ENCODE measurements around the gene PTPRN2. TPM values are rescaled to one million over a fixed set of nuclear protein-coding genes. Genes with fewer than 3 reads are reported as not detected.

The PTPRN2 gene
- total and polyA plus RNA-seq, 2 of the 8 experiments (the other 6 are each of a cell fraction or from before 2014, with no cell fraction given): 2.6 to 4.5 TPM

DNA sequence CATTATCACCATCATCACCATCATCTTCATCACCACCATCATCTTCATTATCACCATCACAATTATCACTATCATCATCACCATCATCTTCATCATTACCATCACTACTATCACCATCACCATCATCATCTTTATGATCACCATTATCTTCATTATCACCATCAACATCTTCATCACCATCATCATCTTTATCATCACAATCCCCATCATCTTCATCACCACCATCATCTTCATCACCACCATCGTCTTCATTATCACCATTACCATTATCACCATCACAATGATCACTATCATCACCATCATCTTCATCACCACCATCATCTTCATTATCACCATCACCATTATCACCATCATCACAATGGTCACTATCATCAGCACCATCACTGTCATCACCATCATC, 621.1 kb downstream of the PTPRN2 start:
- FAIRE-seq (no peak), DNase-seq (ENCODE audit: low read depth in 1 of 2, low spot score in 2 of 2) (no peak)
- Histone ChIP-seq H3K9me3 (ENCODE audit: insufficient read depth in 2 of 2, low read depth in 1 of 2, low read length in 1 of 2) (peaks cover 21 to 33% of the 10 kb centered on the region in 2 experiments), H4K5ac (ENCODE audit: insufficient read length, low read depth, low read length) (no peak overlapping the region), H2AFZ (ENCODE audit: low read length) (no peak overlapping the region), H3K79me2 (ENCODE audit: control insufficient read depth in 1 of 2, insufficient read depth in 2 of 2, low read length in 2 of 2) (no peaks in the 10 kb centered on the region), H4K8ac (ENCODE audit: extremely low read depth, insufficient read depth, low read length) (no peak overlapping the region), H3K4me2 (ENCODE audit: insufficient read depth in 1 of 2, low read depth in 2 of 2, low read length in 2 of 2) (no peak overlapping the region), H3K4me1 (replicated peaks in 1 of 4; ENCODE audit: control insufficient read depth in 3 of 4, insufficient read depth in 4 of 4, low read length in 3 of 4) (peaks cover 4 to 11% (median 7%) of the 10 kb centered on the region in 4 experiments; a peak in 6 of 7 replicates), H3K23me2 (ENCODE audit: low read depth, low read length) (peaks cover 9% of the 10 kb centered on the region), H2AK5ac (ENCODE audit: low read depth, low read length) (no peak overlapping the region), H2BK15ac (ENCODE audit: low read length) (no peak overlapping the region), H3K23ac (ENCODE audit: insufficient read length) (no peak overlapping the region), H3K4ac (replicated peaks; ENCODE audit: insufficient read length, low read depth, low read length) (no peak overlapping the region), H3K9ac (replicated peaks in 1 of 4; ENCODE audit: extremely low read depth in 1 of 4, low read depth in 3 of 4, low read length in 3 of 4) (no peak overlapping the region), H3K27ac (ENCODE audit: low read depth, low read length) (no peak overlapping the region), H4K91ac (replicated peaks; ENCODE audit: insufficient read length, low read length) (no peak overlapping the region), H3K36me3 (ENCODE audit: control insufficient read depth in 2 of 4, insufficient read depth in 4 of 4, low read length in 3 of 4) (no peaks in the 10 kb centered on the region), H2BK12ac (ENCODE audit: low read depth, low read length) (no peak overlapping the region), H3K18ac (ENCODE audit: extremely low read depth, low read length) (no peak overlapping the region), H2BK120ac (replicated peaks; ENCODE audit: low read depth, low read length) (no peak overlapping the region), H2BK5ac (ENCODE audit: low read depth, low read length) (no peak overlapping the region), H3K79me1 (ENCODE audit: low read depth, low read length) (no peaks in the 10 kb centered on the region), H2BK20ac (ENCODE audit: low read length) (no peak overlapping the region), H3K4me3 (ENCODE audit: extremely low read depth in 1 of 4, insufficient read depth in 2 of 4, low read depth in 3 of 4, low read length in 4 of 4) (no peak overlapping the region), H3K56ac (replicated peaks; ENCODE audit: insufficient read length, low read depth, low read length) (no peak overlapping the region), H4K20me1 (replicated peaks in 1 of 2; ENCODE audit: control insufficient read depth in 1 of 2, insufficient read depth in 2 of 2, low read length in 2 of 2) (no peaks in the 10 kb centered on the region), H3K14ac (ENCODE audit: insufficient read length) (no peak overlapping the region), H3K27me3 (replicated peaks in 1 of 4; ENCODE audit: control insufficient read depth in 3 of 4, extremely low read depth in 1 of 4, insufficient read depth in 3 of 4, low read length in 3 of 4) (peaks cover 0 to 3% (median 0%) of the 10 kb centered on the region in 4 experiments; a peak in 2 of 7 replicates)
- POLR2A ChIA-PET (ENCODE audit: partially characterized antibody): no interaction called here
- CTCF ChIA-PET (ENCODE audit: partially characterized antibody): no interaction called here
- TF ChIP-seq EGR1 (IDR thresholded peaks at IDR 0.05; ENCODE audit: borderline replicate concordance, low read depth, low read length) (no peak), TCF12 (IDR thresholded peaks at IDR 0.05; ENCODE audit: low read depth, low read length) (no peak), CREB1 (IDR thresholded peaks at IDR 0.05) (no peak), BRCA1 (IDR thresholded peaks at IDR 0.05; ENCODE audit: low read depth, low read length) (no peak), BCL11A (IDR thresholded peaks at IDR 0.05; ENCODE audit: low read depth in 2 of 2, low read length in 2 of 2) (no peak), MAFK (IDR thresholded peaks at IDR 0.05; ENCODE audit: low read depth, low read length) (no peak)
- TF ChIP-seq, protein P1, sequence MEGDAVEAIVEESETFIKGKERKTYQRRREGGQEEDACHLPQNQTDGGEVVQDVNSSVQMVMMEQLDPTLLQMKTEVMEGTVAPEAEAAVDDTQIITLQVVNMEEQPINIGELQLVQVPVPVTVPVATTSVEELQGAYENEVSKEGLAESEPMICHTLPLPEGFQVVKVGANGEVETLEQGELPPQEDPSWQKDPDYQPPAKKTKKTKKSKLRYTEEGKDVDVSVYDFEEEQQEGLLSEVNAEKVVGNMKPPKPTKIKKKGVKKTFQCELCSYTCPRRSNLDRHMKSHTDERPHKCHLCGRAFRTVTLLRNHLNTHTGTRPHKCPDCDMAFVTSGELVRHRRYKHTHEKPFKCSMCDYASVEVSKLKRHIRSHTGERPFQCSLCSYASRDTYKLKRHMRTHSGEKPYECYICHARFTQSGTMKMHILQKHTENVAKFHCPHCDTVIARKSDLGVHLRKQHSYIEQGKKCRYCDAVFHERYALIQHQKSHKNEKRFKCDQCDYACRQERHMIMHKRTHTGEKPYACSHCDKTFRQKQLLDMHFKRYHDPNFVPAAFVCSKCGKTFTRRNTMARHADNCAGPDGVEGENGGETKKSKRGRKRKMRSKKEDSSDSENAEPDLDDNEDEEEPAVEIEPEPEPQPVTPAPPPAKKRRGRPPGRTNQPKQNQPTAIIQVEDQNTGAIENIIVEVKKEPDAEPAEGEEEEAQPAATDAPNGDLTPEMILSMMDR (IDR thresholded peaks at IDR 0.05; ENCODE audit: control extremely low read depth in 1 of 3, insufficient read depth in 1 of 3, low read depth in 1 of 3, low read length in 3 of 3): no peak
- WGBS, 2 experiments (ENCODE audit: extremely low coverage in 1 of 2, insufficient coverage in 1 of 2, insufficient read length in 1 of 2, insufficient replicate concordance in 2 of 2, low coverage in 1 of 2, low lambda C conversion rate in 2 of 2, missing lambda C conversion rate in 1 of 2): 85 to 100% methylated on average over 1 of the region's 1 CpG

Data from H1 (cell line).